ENCODE data around the gene SLC44A3. TPM values are rescaled to one million over a fixed set of nuclear protein-coding genes. Genes with fewer than 3 reads are reported as not detected.

Gene SLC44A3
- total RNA-seq, 1 donor from 2014 or later, result 1.7 TPM

GRCh38 chr1:94898491-94899385 lies 78.6 kb downstream of the SLC44A3 start:
- Histone ChIP-seq H3F3A (ENCODE audit: low read depth) (peaks cover 54% of the 10 kb centered on the region), H2AFZ (replicated peaks) (no peak overlapping the region), H3K4me1 (peaks cover 6% of the 10 kb centered on the region), H3K36me3 (peaks cover 53% of the 10 kb centered on the region), H3K27me3 (no peaks in the 10 kb centered on the region), H3K9me3 (ENCODE audit: low read depth) (no peaks in the 10 kb centered on the region), H3K9ac (no peak overlapping the region), H3K4me3 (no peak overlapping the region), H3K79me2 (ENCODE audit: low read depth) (peaks cover 46% of the 10 kb centered on the region), H3K27ac (no peak overlapping the region), H3K4me2 (no peak overlapping the region), H4K20me1 (ENCODE audit: low read depth) (peaks cover 88% of the 10 kb centered on the region)
- DNase-seq (ENCODE audit: low spot score), result no peak
- Mint-ChIP-seq H3K4me1 (peaks cover 6% of the 10 kb centered on the region), H3K4me3 (no peak overlapping the region), H3K9me3 (no peaks in the 10 kb centered on the region), H3K27me3 (ENCODE audit: insufficient read depth, low read depth) (no peaks in the 10 kb centered on the region), H3K27ac (no peak overlapping the region), H3K36me3 (peaks cover 52% of the 10 kb centered on the region)
- TF ChIP-seq CTCF (IDR thresholded peaks at IDR 0.05) (no peak), EZH2phosphoT487 (IDR thresholded peaks at IDR 0.05) (no peak), EZH2 (IDR thresholded peaks at IDR 0.05) (no peak)

DNA sequence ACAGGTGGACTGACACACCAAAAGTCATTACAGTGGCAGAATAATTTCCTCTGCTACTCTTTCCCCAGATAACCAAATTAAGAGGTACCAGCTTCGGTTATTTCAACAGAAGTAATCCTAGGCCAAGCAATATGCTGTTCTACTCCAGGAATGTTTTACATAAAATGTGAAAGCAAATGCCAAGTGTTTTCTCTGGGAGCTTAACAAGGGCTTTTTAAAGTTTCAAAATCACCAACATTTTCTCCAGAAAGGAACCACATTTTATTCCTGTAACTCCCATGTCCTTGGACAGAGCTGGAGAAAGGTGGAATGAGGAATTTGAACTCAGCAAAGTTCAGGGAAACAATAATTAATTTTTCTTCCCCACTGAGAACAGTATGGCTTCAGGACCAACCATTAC lies 79.6 kb downstream of the SLC44A3 start:
- no peak overlapping the region for H3K27ac ChIP-seq

GRCh38 chr1:94901841-94902240 lies 81.7 kb downstream of the SLC44A3 start:
- Histone ChIP-seq H3K4me2 (no peak overlapping the region), H3K9ac (no peak overlapping the region), H3K36me3 (peaks cover 48% of the 10 kb centered on the region), H3K79me2 (ENCODE audit: low read depth) (peaks cover 77% of the 10 kb centered on the region), H4K20me1 (ENCODE audit: low read depth) (peaks cover 95% of the 10 kb centered on the region), H3K27me3 (no peaks in the 10 kb centered on the region), H3F3A (ENCODE audit: low read depth) (peaks cover 25% of the 10 kb centered on the region), H3K4me1 (no peaks in the 10 kb centered on the region), H3K4me3 (no peak overlapping the region), H3K27ac (no peak overlapping the region), H2AFZ (replicated peaks) (no peak overlapping the region), H3K9me3 (ENCODE audit: low read depth) (no peaks in the 10 kb centered on the region)
- peaks cover 11% of the 10 kb centered on the region for H3K4me1 Mint-ChIP-seq
- H3K27ac Mint-ChIP-seq, result no peak overlapping the region
- DNase-seq (ENCODE audit: low spot score), result no peak
- peaks cover 2% of the 10 kb centered on the region for H3K27me3 Mint-ChIP-seq (ENCODE audit: insufficient read depth, low read depth)
- H3K4me3 Mint-ChIP-seq, result no peak overlapping the region
- peaks cover 43% of the 10 kb centered on the region for H3K36me3 Mint-ChIP-seq
- TF ChIP-seq EZH2phosphoT487 (IDR thresholded peaks at IDR 0.05), result no peak
- no peak for TF ChIP-seq EZH2 (IDR thresholded peaks at IDR 0.05)
- no peak for TF ChIP-seq CTCF (IDR thresholded peaks at IDR 0.05)
- peaks cover 2% of the 10 kb centered on the region for H3K9me3 Mint-ChIP-seq

More for the DNA sequence above, 79.6 kb downstream of the SLC44A3 start:
- H3K9ac ChIP-seq, result no peak overlapping the region
- H3K4me1 Mint-ChIP-seq, result peaks cover 9% of the 10 kb centered on the region
- H3K4me3 ChIP-seq, result no peak overlapping the region
- H3K4me1 ChIP-seq, result peaks cover 3% of the 10 kb centered on the region
- peaks cover 2% of the 10 kb centered on the region for H3K27me3 Mint-ChIP-seq (ENCODE audit: insufficient read depth, low read depth)
- peaks cover 46% of the 10 kb centered on the region for H3F3A ChIP-seq (ENCODE audit: low read depth)
- H3K9me3 Mint-ChIP-seq, result no peaks in the 10 kb centered on the region
- H3K4me3 Mint-ChIP-seq, result no peak overlapping the region
- no peaks in the 10 kb centered on the region for H3K27me3 ChIP-seq
- no peak overlapping the region for H3K27ac Mint-ChIP-seq
- H3K9me3 ChIP-seq (ENCODE audit: low read depth), result no peaks in the 10 kb centered on the region
- peaks cover 55% of the 10 kb centered on the region for H3K36me3 ChIP-seq
- no peak overlapping the region for H2AFZ ChIP-seq (replicated peaks)
- H4K20me1 ChIP-seq (ENCODE audit: low read depth), result peaks cover 91% of the 10 kb centered on the region
- H3K79me2 ChIP-seq (ENCODE audit: low read depth), result peaks cover 56% of the 10 kb centered on the region
- H3K4me2 ChIP-seq, result no peak overlapping the region
- TF ChIP-seq EZH2 (IDR thresholded peaks at IDR 0.05) (no peak), EZH2phosphoT487 (IDR thresholded peaks at IDR 0.05) (no peak), CTCF (IDR thresholded peaks at IDR 0.05) (no peak)
- H3K36me3 Mint-ChIP-seq, result peaks cover 48% of the 10 kb centered on the region
- DNase-seq (ENCODE audit: low spot score), result no peak

Data from neural progenitor cell (in vitro differentiated cells).